RPMI8226 (cell line): ENCODE results near the gene DBET.
"Not testable (repeated sequence)": the region's sequence is repeated elsewhere in the genome, so short reads cannot be mapped to it uniquely, and the experiment has no call there.

Experiments used
- DNase-seq: peaks from one replicate; pipeline ENCODE4 v3.0.0-alpha.2; 2015

The DBET gene

GRCh38 chr4:190049378-190050239 is 14.7 kb upstream of the DBET start:
- DNase-seq = not testable (repeated sequence)

- not testable (repeated sequence) for DNase-seq
Measured at GRCh38 chr4:190058997-190059396, 5.3 kb upstream of the DBET start.

- not testable (repeated sequence) for DNase-seq
Measured at GRCh38 chr4:190064805-190065204, 503 bp downstream of the DBET start.

- not testable (repeated sequence) for DNase-seq
Measured at GRCh38 chr4:190068351-190068750, 4.0 kb downstream of the DBET start.

GRCh38 chr4:190093052-190093451 is 28.8 kb downstream of the DBET start:
- not testable (repeated sequence) for DNase-seq

GRCh38 chr4:190094031-190094430 is 29.7 kb downstream of the DBET start:
- DNase-seq = not testable (repeated sequence)

GRCh38 chr4:190095335-190095734 is 31.0 kb downstream of the DBET start:
- DNase-seq = not testable (repeated sequence)

GRCh38 chr4:190099605-190100004 is 35.3 kb downstream of the DBET start:
- not testable (repeated sequence) for DNase-seq

GRCh38 chr4:190101525-190101924 is 37.2 kb downstream of the DBET start:
- not testable (repeated sequence) for DNase-seq

GRCh38 chr4:190106191-190106590 is 41.9 kb downstream of the DBET start:
- not testable (repeated sequence) for DNase-seq

GRCh38 chr4:190106611-190107480 is 42.5 kb downstream of the DBET start:
- DNase-seq = not testable (repeated sequence)

GRCh38 chr4:190107766-190108485 is 43.6 kb downstream of the DBET start:
- DNase-seq = not testable (repeated sequence)

- DNase-seq = peak; percentile 2
Measured at GRCh38 chr4:190108756-190109155, 44.5 kb downstream of the DBET start.

GRCh38 chr4:190109390-190110011 is 45.2 kb downstream of the DBET start:
- peak; percentile 3 for DNase-seq

GRCh38 chr4:190110033-190110432 is 45.7 kb downstream of the DBET start:
- DNase-seq = not testable (repeated sequence)

GRCh38 chr4:190110570-190111295 is 46.4 kb downstream of the DBET start:
- DNase-seq = peak; percentile 2

GRCh38 chr4:190112879-190113278 is 48.6 kb downstream of the DBET start:
- DNase-seq = not testable (repeated sequence)

GRCh38 chr4:190114991-190115390 is 50.7 kb downstream of the DBET start:
- not testable (repeated sequence) for DNase-seq
